Measurements from ENCODE around the gene ERC1. TPM values are rescaled to one million over a fixed set of nuclear protein-coding genes. Genes with fewer than 3 reads are reported as not detected.

ERC1 gene
- total RNA-seq, 4 donors from 2014 or later: 46.1 to 83.2 (median 63.8) TPM

DNA sequence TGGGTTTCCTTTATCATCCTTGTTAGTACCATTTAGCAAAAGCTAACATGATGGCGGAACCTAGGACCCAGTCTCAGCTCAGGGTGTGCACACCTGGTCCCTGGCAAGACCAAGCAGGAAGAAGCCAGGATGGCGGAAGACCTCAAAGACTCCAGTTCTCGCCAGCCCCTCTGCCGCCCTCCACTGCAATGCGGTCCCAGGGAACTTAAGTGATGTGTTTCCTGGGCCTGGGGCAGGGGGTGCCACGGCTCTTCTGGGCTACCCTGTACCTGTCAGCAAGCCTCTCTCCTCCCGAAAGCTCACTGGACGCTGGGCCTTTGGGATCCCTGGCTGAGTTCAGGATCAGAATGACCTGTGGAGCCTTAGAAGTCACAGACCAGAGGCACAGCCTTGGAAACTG, 532.0 kb downstream of the ERC1 start:
- DNase-seq (ENCODE audit: low spot score) (no peak), ATAC-seq (ENCODE audit: low FRiP score) (no peak)
- no peak for TF ChIP-seq CTCF (IDR thresholded peaks at IDR 0.05)

DNA sequence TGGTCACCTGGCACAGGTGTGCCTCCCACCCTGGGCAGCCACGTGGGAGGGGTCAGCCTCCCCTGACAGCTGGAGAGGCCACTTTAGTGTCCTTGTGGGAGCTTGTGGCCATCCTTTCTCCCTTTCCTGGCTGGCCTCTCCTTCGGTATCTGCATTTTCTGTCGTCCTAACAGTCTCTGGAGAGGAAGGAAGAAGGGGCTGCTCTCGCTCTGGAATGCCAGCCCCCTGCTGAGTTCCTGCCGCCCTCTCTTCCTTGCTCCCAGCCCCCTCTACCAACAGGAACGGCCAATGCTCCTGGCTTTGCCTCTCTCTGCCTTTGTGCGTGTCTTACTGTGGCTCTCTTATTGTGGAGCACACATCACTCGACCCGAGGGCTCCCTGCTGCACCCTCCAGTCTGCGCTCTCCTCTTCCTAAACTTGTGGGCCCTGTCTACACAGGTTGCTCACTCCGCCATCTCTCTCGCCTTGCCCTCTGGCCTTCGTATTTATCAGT, 532.6 kb downstream of the ERC1 start:
- DNase-seq (ENCODE audit: low spot score) (no peak), ATAC-seq (ENCODE audit: low FRiP score) (no peak)
- no peak for TF ChIP-seq CTCF (IDR thresholded peaks at IDR 0.05)

GRCh38 chr12:1525858-1526257, 534.8 kb downstream of the ERC1 start:
- DNase-seq (ENCODE audit: low spot score) (no peak), ATAC-seq (ENCODE audit: low FRiP score) (no peak)
- no peak for TF ChIP-seq CTCF (IDR thresholded peaks at IDR 0.05)

- DNase-seq (ENCODE audit: low spot score): no peak
- no peak for ATAC-seq (ENCODE audit: low FRiP score)
- TF ChIP-seq CTCF (IDR thresholded peaks at IDR 0.05): no peak
Observed at GRCh38 chr12:1527789-1528188, 536.8 kb downstream of the ERC1 start.

GRCh38 chr12:1528791-1529190, 537.8 kb downstream of the ERC1 start:
- no peak for ATAC-seq (ENCODE audit: low FRiP score)
- DNase-seq (ENCODE audit: low spot score): no peak
- no peak for TF ChIP-seq CTCF (IDR thresholded peaks at IDR 0.05)

GRCh38 chr12:1529228-1529861, 538.3 kb downstream of the ERC1 start:
- ATAC-seq (ENCODE audit: low FRiP score) (no peak), DNase-seq (ENCODE audit: low spot score) (no peak)
- no peak for TF ChIP-seq CTCF (IDR thresholded peaks at IDR 0.05)

DNA sequence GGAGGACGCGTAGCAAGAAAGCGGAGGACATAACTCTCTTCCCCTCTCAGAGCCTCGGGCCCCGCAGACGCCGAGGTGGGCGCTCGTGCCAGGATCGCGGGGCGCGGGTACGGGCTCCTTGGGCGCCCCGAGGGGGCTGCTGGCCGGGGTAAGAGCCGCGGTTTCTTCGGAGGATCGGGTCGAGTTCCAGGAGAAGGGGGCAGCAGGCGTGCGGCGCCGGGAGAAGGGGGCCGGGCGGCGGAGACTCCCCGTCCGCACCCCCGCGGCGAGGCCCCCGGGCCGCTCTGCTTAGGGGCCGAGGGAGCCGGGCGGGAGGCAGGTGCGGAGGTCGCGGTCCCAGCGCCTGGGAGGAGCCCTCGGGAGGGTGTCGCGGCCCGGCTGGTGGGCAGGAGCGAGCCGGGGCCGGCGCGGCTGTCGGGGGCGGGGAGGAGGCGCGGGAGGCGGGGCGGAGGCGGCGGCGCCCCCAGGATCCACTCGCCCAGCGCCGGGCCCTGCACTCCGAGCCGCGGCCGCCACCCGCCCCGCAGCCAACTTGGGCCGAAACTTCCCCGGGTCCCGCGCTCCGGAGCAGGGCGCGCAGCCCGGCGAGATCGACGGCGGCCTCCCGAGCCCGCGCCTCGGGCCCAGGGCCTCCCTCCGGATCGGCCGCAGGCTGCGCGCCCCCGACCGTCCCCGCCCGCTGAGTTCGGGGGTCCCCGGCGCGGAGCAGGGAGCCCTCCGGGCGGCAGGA, 539.0 kb downstream of the ERC1 start:
- TF ChIP-seq CTCF (IDR thresholded peaks at IDR 0.05): no peak
- ATAC-seq (ENCODE audit: low FRiP score) (no peak), DNase-seq (ENCODE audit: low spot score) (no peak)

All from omental fat pad (tissue), 4 donors.